ENCODE data around the gene NKX6-2. TPM values are rescaled to one million over a fixed set of nuclear protein-coding genes. Genes with fewer than 3 reads are reported as not detected.

NKX6-2 gene
- total and polyA plus RNA-seq, 11 donors, result 0.03 to 0.27 TPM; not detected in 9

DNA sequence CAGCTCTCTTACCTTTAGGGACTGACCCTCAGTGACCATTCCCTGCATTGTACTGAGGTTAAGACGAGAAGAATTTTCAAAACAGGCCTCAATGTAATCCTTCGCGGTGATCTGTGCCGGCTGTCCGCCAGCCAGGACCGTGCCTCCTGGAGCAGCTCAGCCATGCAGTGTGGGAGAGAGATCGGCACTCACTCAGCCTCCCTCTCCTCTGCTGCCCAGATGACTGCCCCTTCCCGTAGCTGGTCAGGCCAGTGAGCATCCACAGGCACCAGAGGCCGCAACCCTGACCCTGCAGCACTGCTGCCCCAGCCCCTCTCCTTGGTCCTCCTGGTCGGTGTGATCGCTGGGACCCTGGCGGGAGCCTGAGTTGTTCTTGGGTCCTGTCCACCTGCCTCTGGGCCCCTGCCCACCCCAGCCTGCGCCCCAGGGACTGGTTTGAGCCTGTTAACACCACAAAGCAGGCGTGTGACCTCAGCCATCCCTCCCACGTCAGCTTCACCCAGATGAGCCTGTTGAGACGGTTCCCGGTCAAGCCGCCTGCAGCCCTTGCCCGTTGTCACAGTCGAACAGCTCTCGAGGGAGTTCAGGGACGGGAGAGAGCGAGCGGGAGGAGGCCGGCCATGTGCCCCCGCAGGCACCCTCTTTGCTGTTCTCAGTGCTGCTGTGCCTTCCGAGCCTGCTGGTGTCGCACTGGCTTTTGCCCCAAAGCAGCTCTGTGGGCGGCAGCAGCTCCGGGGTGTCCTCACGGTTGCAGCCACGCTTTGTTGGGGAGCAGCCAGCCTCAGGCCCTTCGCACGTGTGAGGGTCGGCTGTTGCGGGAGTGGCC lies 37.2 kb downstream of the NKX6-2 start:
- WGBS, 4 donors, result 90 to 92% (median 91%) methylated on average over 26 to 36 of the region's 36 CpGs
- Histone ChIP-seq H3K4me3 (no peak overlapping the region), H3K36me3 (peaks cover 0 to 42% (median 26%) of the 10 kb centered on the region in 9 donors), H3K27ac (no peak overlapping the region), H3K4me1 (no peaks in the 10 kb centered on the region), H3K9me3 (no peaks in the 10 kb centered on the region), H3K27me3 (no peaks in the 10 kb centered on the region)
- ATAC-seq, result no peak
- no peak for DNase-seq
- no peak for TF ChIP-seq POLR2A (IDR thresholded peaks at IDR 0.05)
- TF ChIP-seq, protein P1, sequence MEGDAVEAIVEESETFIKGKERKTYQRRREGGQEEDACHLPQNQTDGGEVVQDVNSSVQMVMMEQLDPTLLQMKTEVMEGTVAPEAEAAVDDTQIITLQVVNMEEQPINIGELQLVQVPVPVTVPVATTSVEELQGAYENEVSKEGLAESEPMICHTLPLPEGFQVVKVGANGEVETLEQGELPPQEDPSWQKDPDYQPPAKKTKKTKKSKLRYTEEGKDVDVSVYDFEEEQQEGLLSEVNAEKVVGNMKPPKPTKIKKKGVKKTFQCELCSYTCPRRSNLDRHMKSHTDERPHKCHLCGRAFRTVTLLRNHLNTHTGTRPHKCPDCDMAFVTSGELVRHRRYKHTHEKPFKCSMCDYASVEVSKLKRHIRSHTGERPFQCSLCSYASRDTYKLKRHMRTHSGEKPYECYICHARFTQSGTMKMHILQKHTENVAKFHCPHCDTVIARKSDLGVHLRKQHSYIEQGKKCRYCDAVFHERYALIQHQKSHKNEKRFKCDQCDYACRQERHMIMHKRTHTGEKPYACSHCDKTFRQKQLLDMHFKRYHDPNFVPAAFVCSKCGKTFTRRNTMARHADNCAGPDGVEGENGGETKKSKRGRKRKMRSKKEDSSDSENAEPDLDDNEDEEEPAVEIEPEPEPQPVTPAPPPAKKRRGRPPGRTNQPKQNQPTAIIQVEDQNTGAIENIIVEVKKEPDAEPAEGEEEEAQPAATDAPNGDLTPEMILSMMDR (IDR thresholded peaks at IDR 0.05), result no peak
- intact Hi-C loops (cut with DNase I), result no loop called here

DNA sequence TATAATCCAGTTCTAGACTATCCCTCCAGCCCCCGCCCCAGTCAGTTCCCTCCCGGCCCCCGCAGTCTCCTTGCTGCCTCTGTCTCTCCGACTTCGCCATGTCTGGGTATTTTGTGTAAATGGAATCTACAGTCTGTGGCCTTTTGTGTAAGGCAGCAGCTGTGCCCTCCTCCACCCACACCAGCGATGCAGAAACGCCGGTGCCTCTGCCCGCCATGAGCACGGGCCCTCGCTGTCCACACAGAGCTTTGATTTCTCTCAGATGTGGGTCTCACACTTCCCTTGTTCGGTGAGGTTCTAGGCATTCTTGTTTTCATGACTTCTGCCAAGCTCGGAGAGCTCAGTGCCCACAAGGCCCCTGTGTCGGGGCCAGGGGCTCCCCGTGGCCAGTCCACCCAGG lies 37.8 kb downstream of the NKX6-2 start:
- intact Hi-C loops (cut with DNase I), result no loop called here
- 91 to 95% (median 93%) methylated on average over 15 of the region's 15 CpGs for WGBS, 4 donors

DNA sequence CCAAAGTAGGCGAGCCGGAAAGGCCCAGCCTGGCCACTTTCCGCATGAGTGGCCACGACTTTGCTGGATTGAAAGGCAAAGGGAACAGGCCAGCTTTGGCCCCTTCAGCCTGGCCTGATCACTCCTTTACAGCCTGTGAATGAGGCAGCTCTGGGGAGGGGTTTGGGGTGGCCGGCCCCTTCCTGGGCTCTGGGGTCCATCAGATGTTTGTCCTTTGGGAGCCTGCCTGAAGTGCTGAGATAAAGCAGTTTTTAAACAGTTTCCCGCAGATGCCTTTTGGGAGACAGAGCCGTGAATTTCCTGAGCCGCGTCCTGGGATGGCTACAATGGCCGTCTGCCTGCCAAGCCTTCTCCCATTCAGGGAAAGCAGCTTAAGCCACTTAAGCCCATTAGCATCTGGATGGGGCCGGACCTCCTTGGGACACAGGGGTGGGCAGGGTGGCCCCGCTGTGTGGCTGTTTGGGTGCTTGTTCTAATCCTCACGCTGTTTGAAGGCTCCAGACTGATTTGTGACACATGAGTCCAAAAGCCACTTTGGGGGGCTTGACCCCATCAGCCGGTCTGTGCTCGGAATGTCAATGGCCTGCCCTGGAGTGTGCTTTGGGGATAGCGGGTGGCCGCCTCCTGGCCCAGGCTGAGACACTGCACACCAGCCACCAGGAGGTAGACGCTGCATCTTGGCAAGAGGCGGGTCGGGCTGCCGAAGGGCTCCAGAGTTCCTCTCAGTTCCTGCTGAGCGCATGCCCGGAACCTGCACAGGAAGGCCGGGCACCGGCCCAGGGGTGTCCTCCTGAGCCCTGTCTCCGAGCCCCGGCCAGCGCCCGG lies 38.9 kb downstream of the NKX6-2 start:
- H3K27me3 ChIP-seq, result no peaks in the 10 kb centered on the region
- 70 to 85% (median 79%) methylated on average over 25 to 29 of the region's 29 CpGs for whole genome bisulfite sequencing, 4 donors
- H3K9me3 ChIP-seq, result no peaks in the 10 kb centered on the region

More for the DNA sequence above, 37.8 kb downstream of the NKX6-2 start:
- peaks cover 0 to 41% (median 20%) of the 10 kb centered on the region in 9 donors for H3K36me3 ChIP-seq
- H3K4me1 ChIP-seq, result no peaks in the 10 kb centered on the region
- H3K4me3 ChIP-seq, result no peak overlapping the region
- ATAC-seq (no peak), DNase-seq (no peak)
- no peak for TF ChIP-seq POLR2A (IDR thresholded peaks at IDR 0.05)
- TF ChIP-seq, protein P1 (IDR thresholded peaks at IDR 0.05), result no peak
- H3K27ac ChIP-seq, result no peak overlapping the region
- H3K27me3 ChIP-seq, result no peaks in the 10 kb centered on the region
- H3K9me3 ChIP-seq, result no peaks in the 10 kb centered on the region

More for the DNA sequence above, 38.9 kb downstream of the NKX6-2 start:
- H3K36me3 ChIP-seq, result peaks cover 0 to 39% (median 17%) of the 10 kb centered on the region in 9 donors
- TF ChIP-seq, protein P1 (IDR thresholded peaks at IDR 0.05), result no peak
- no peak for TF ChIP-seq POLR2A (IDR thresholded peaks at IDR 0.05)
- no peak overlapping the region for H3K4me3 ChIP-seq
- H3K27ac ChIP-seq, result peak overlapping the region in 1 of 12 donors; percentile 22
- ATAC-seq (no peak), DNase-seq (no peak)
- H3K4me1 ChIP-seq, result no peaks in the 10 kb centered on the region
- intact Hi-C loops (cut with DNase I), result no loop called here
